H1 (cell line): ENCODE results near the gene CTDP1. TPM values are rescaled to one million over a fixed set of nuclear protein-coding genes. Genes with fewer than 3 reads are reported as not detected.

Source experiments
- ASH2L ChIP-seq: fragments of 200-600, 300-600 bp; sonication (generic); IDR thresholded peaks from one replicate; pipeline ENCODE4 v1.7.1; 2017; ENCODE audit warnings: low read length
- CBX5 ChIP-seq: fragments of 300-800, 300-1000 bp; sonication (generic); IDR thresholded peaks from 2 replicates; pipeline ENCODE4 v1.7.1; 2016; ENCODE audit warnings: antibody characterized with exemption, low read length, low read depth
- CBX8 ChIP-seq: fragments of 300-800, 300-1000 bp; sonication (generic); IDR thresholded peaks from 2 replicates; pipeline ENCODE4 v1.7.1; 2016; ENCODE audit warnings: low read depth, low read length, borderline replicate concordance
- CHD2 ChIP-seq: IDR thresholded peaks from 2 replicates; pipeline ENCODE4 v1.6.1; 2012; ENCODE audit warnings: low read length, improper control_type of control experiment
- CHD7 ChIP-seq: fragments of 300-600 bp; sonication (generic); IDR thresholded peaks from 2 replicates; pipeline ENCODE4 v1.7.1; 2012; ENCODE audit warnings: low read length, moderate library complexity, mild to moderate bottlenecking, inconsistent platforms; ENCODE audit not compliant: insufficient replicate concordance
- GTF2F1 ChIP-seq: IDR thresholded peaks from 2 replicates; pipeline ENCODE4 v1.6.1; 2012; ENCODE audit warnings: low read depth, low read length, improper control_type of control experiment, borderline replicate concordance
- HDAC6 ChIP-seq: IDR thresholded peaks from one replicate; pipeline ENCODE4 v1.7.1; 2012; ENCODE audit warnings: low read depth, mild to moderate bottlenecking, inconsistent platforms, low read length, moderate library complexity
- SIN3A ChIP-seq, 2 experiments: IDR thresholded peaks in 1 of 2; conservative IDR thresholded peaks in 1 of 2; 2 replicates each; pipeline ENCODE4 v1.6.1; 2011 to 2012; ENCODE audit warnings: low read length in 2 of 2, improper control_type of control experiment in 1 of 2, low read depth in 1 of 2, mild to moderate bottlenecking in 1 of 2
- SIX5 ChIP-seq: IDR thresholded peaks from 2 replicates; pipeline ENCODE4 v1.6.1; 2011; ENCODE audit warnings: mild to moderate bottlenecking, low read depth, low read length
- SP1 ChIP-seq: IDR thresholded peaks from 2 replicates; pipeline ENCODE4 v1.6.1; 2011; ENCODE audit warnings: low read depth, low read length
- TAF1 ChIP-seq: IDR thresholded peaks from 2 replicates; pipeline ENCODE4 v1.6.1; 2011; ENCODE audit warnings: mild to moderate bottlenecking, low read depth, low read length
- polyA plus RNA-seq, 7 experiments: library from polyadenylated mRNA; depleted of rRNA in 3 of 7; stranded (reverse) in 5 of 7; unstranded in 2 of 7; fragments of >200 nt in 5 of 7; fragments of 200-250 nt in 2 of 7; gene quantifications; 1 replicate in 5 of 7; 2 replicates in 1 of 7; 4 replicates in 1 of 7; pipeline versions ENCODE4 v1.2.1 to v1.2.3, GENCODE V29; 2011 to 2013; ENCODE audit warnings: missing spikeins in 2 of 7, mixed read lengths in 2 of 7
- total RNA-seq: library from RNA; stranded (reverse); fragmentation: NEBNext Ultra II Directional; extraction: Animal tissue kit (Norgen Biotek cat#: 25700); gene quantifications from 2 replicates; pipeline ENCODE4 v1.2.1, GENCODE V29; 2021

Gene CTDP1
- total and polyA plus RNA-seq, 2 of the 8 experiments (the other 6 are each of a cell fraction or from before 2014, with no cell fraction given): 16.6 to 37.0 TPM

GRCh38 chr18:79693561-79694205 is 14.1 kb downstream of the CTDP1 start (continued):
- no peak for TF ChIP-seq CHD7
- TF ChIP-seq SIX5: no peak
- TF ChIP-seq CBX8: no peak
- no peak for TF ChIP-seq SP1
- TF ChIP-seq HDAC6: no peak
- no peak for TF ChIP-seq CHD2
- no peak for TF ChIP-seq ASH2L
- TF ChIP-seq TAF1: no peak
- no peak for TF ChIP-seq CBX5
- TF ChIP-seq SIN3A (conservative IDR thresholded peaks at IDR 0.05 in 1 of 2, IDR thresholded peaks at IDR 0.05 in 1 of 2; ENCODE audit: low read depth in 1 of 2, low read length in 2 of 2): no peak
- TF ChIP-seq GTF2F1: no peak
